H1 (cell line): ENCODE measurements around the gene OR6K6. TPM values are rescaled to one million over a fixed set of nuclear protein-coding genes. Genes with fewer than 3 reads are reported as not detected.

Experiments used
- CTCF ChIA-PET: fragments of 300-600 bp; sonication (Branson Sonifier 250); formaldehyde crosslinking; loops from one replicate; lab custom pipeline; 2021; ENCODE audit not compliant: partially characterized antibody; lab: Charles Lee
- POLR2A ChIA-PET: fragments of 300-600 bp; sonication (Branson Sonifier 250); formaldehyde crosslinking; loops from one replicate; lab custom pipeline; 2021; ENCODE audit warnings: inconsistent platforms; ENCODE audit not compliant: partially characterized antibody; lab: Charles Lee
- DNase-seq, 2 experiments: peaks; one replicate each; pipeline versions ENCODE4 v3.0.0 to v3.0.0-alpha.2; 2010 to 2022; ENCODE audit warnings: low spot score in 2 of 2, low read depth in 1 of 2, mixed read lengths in 1 of 2
- FAIRE-seq: peaks from 2 replicates; lab custom pipeline; 2011; peaks lifted over from hg19 to GRCh38; lab: Jason Lieb, UNC
- H2AFZ ChIP-seq: 2 replicates; pipeline ENCODE4 v1.8.1; 2012; ENCODE audit warnings: low read length, inconsistent platforms
- H2AK5ac ChIP-seq: 2 replicates; pipeline ENCODE4 v1.6.1; 2013; ENCODE audit warnings: low read depth, low read length
- H2BK120ac ChIP-seq: replicated peaks from 2 replicates; pipeline ENCODE3; 2013; ENCODE audit warnings: low read depth, low read length, inconsistent platforms
- H2BK12ac ChIP-seq: 2 replicates; pipeline ENCODE4 v1.6.1; 2013; ENCODE audit warnings: low read depth, low read length
- H2BK15ac ChIP-seq: 2 replicates; pipeline ENCODE4 v1.6.1; 2013; ENCODE audit warnings: low read length
- H2BK20ac ChIP-seq: 2 replicates; pipeline ENCODE4 v1.6.1; 2013; ENCODE audit warnings: low read length
- H2BK5ac ChIP-seq: 2 replicates; pipeline ENCODE4 v1.6.1; 2013; ENCODE audit warnings: low read depth, low read length
- H3K14ac ChIP-seq: 2 replicates; pipeline ENCODE4 v1.6.1; 2013; ENCODE audit warnings: inconsistent platforms; ENCODE audit not compliant: insufficient read length
- H3K18ac ChIP-seq: 2 replicates; pipeline ENCODE4 v1.6.1; 2013; ENCODE audit warnings: low read length; ENCODE audit errors: extremely low read depth
- H3K23ac ChIP-seq: 2 replicates; pipeline ENCODE4 v1.6.1; 2013; ENCODE audit warnings: inconsistent platforms; ENCODE audit not compliant: insufficient read length
- H3K23me2 ChIP-seq: 2 replicates; pipeline ENCODE4 v1.6.1; 2013; ENCODE audit warnings: low read depth, low read length
- H3K27ac ChIP-seq: 2 replicates; pipeline ENCODE4 v1.6.1; 2011; ENCODE audit warnings: low read depth, low read length, inconsistent platforms
- H3K27me3 ChIP-seq, 4 experiments: replicated peaks in 1 of 4; 1 replicate in 1 of 4; 2 replicates in 3 of 4; pipeline versions ENCODE4 v1.6.1 to v1.8.1; 2011 to 2013; ENCODE audit warnings: low read length in 3 of 4, mild to moderate bottlenecking in 3 of 4, inconsistent platforms in 2 of 4, mixed read lengths in 2 of 4, moderate library complexity in 1 of 4; ENCODE audit not compliant: control insufficient read depth in 3 of 4, insufficient read depth in 3 of 4; ENCODE audit errors: extremely low read depth in 1 of 4
- H3K36me3 ChIP-seq, 4 experiments: 2 replicates each; pipeline versions ENCODE4 v1.6.1 to v1.8.1; 2011 to 2013; ENCODE audit warnings: mild to moderate bottlenecking in 4 of 4, low read length in 3 of 4, moderate library complexity in 2 of 4, control low read depth in 1 of 4, inconsistent platforms in 1 of 4; ENCODE audit not compliant: insufficient read depth in 4 of 4, control insufficient read depth in 2 of 4
- H3K4ac ChIP-seq: replicated peaks from 2 replicates; pipeline ENCODE3; 2013; ENCODE audit warnings: low read length, low read depth, mixed read lengths, inconsistent platforms; ENCODE audit not compliant: insufficient read length
- H3K4me1 ChIP-seq, 4 experiments: replicated peaks in 1 of 4; 1 replicate in 1 of 4; 2 replicates in 3 of 4; pipeline versions ENCODE4 v1.6.1 to v1.8.1; 2011 to 2013; ENCODE audit warnings: low read length in 3 of 4, inconsistent platforms in 2 of 4, mixed read lengths in 1 of 4; ENCODE audit not compliant: insufficient read depth in 4 of 4, control insufficient read depth in 3 of 4
- H3K4me2 ChIP-seq, 2 experiments: 2 replicates each; pipeline versions ENCODE4 v1.6.1 to v1.8.1; 2011 to 2013; ENCODE audit warnings: low read depth in 2 of 2, low read length in 2 of 2, control low read depth in 1 of 2, inconsistent platforms in 1 of 2, mild to moderate bottlenecking in 1 of 2; ENCODE audit not compliant: insufficient read depth in 1 of 2
- H3K4me3 ChIP-seq, 4 experiments: fragments of 200-600, 300-600 bp in 1 of 4; sonication (generic), shearing (Covaris generic), sonication (Bioruptor Twin) in 1 of 4; 2 replicates each; pipeline versions ENCODE4 v1.5.1 to v1.8.1; 2011 to 2016; ENCODE audit warnings: low read length in 4 of 4, low read depth in 3 of 4, control low read depth in 2 of 4, inconsistent platforms in 2 of 4, mild to moderate bottlenecking in 2 of 4, mixed read lengths in 1 of 4, moderate library complexity in 1 of 4; ENCODE audit not compliant: insufficient read depth in 2 of 4; ENCODE audit errors: extremely low read depth in 1 of 4
- H3K56ac ChIP-seq: replicated peaks from 2 replicates; pipeline ENCODE3; 2013; ENCODE audit warnings: low read depth, mild to moderate bottlenecking, mixed read lengths, low read length, inconsistent platforms; ENCODE audit not compliant: insufficient read length
- H3K79me1 ChIP-seq: 2 replicates; pipeline ENCODE4 v1.6.1; 2013; ENCODE audit warnings: low read depth, low read length, control low read depth
- H3K79me2 ChIP-seq, 2 experiments: 2 replicates each; pipeline versions ENCODE4 v1.6.1 to v1.8.1; 2012 to 2013; ENCODE audit warnings: low read length in 2 of 2, mild to moderate bottlenecking in 2 of 2, inconsistent platforms in 1 of 2; ENCODE audit not compliant: insufficient read depth in 2 of 2, control insufficient read depth in 1 of 2
- H3K9ac ChIP-seq, 4 experiments: replicated peaks in 1 of 4; 1 replicate in 1 of 4; 2 replicates in 3 of 4; pipeline versions ENCODE4 v1.6.1 to v1.8.1; 2011 to 2013; ENCODE audit warnings: low read depth in 3 of 4, low read length in 3 of 4, control low read depth in 2 of 4, mild to moderate bottlenecking in 2 of 4, moderate library complexity in 2 of 4, inconsistent platforms in 1 of 4; ENCODE audit errors: extremely low read depth in 1 of 4
- H3K9me3 ChIP-seq, 2 experiments: 2 replicates each; pipeline versions ENCODE4 v1.6.1 to v1.8.1; 2012 to 2013; ENCODE audit warnings: mild to moderate bottlenecking in 2 of 2, moderate library complexity in 2 of 2, control low read depth in 1 of 2, inconsistent platforms in 1 of 2, low read depth in 1 of 2, low read length in 1 of 2, mixed read lengths in 1 of 2; ENCODE audit not compliant: insufficient read depth in 2 of 2
- H4K20me1 ChIP-seq, 2 experiments: replicated peaks in 1 of 2; 2 replicates each; pipeline versions ENCODE3 to v1.8.1; 2011 to 2013; ENCODE audit warnings: inconsistent platforms in 2 of 2, low read length in 2 of 2, mild to moderate bottlenecking in 1 of 2; ENCODE audit not compliant: insufficient read depth in 2 of 2, control insufficient read depth in 1 of 2
- H4K5ac ChIP-seq: 2 replicates; pipeline ENCODE4 v1.6.1; 2013; ENCODE audit warnings: low read length, low read depth, mixed read lengths, inconsistent platforms; ENCODE audit not compliant: insufficient read length
- H4K8ac ChIP-seq: 2 replicates; pipeline ENCODE4 v1.8.0; 2013; ENCODE audit warnings: mild to moderate bottlenecking, moderate library complexity, low read length, inconsistent platforms; ENCODE audit not compliant: insufficient read depth; ENCODE audit errors: extremely low read depth
- H4K91ac ChIP-seq: replicated peaks from 2 replicates; pipeline ENCODE3; 2013; ENCODE audit warnings: low read length, mixed read lengths, inconsistent platforms; ENCODE audit not compliant: insufficient read length
- WGBS, 2 experiments: shearing (Covaris generic) in 1 of 2; methylation state at CpG; one replicate each; pipeline versions ENCODE4 v1.1.6 to v1.1.7; 2013 to 2015; ENCODE audit warnings: low lambda C conversion rate in 2 of 2, mixed read lengths in 2 of 2, inconsistent platforms in 1 of 2, low coverage in 1 of 2, missing lambda C conversion rate in 1 of 2; ENCODE audit not compliant: insufficient replicate concordance in 2 of 2, insufficient coverage in 1 of 2, insufficient read length in 1 of 2; ENCODE audit errors: extremely low coverage in 1 of 2, missing lambda C conversion rate in 1 of 2; 5-methylcytosine and 5-hydroxymethylcytosine counted together
- polyA plus RNA-seq, 7 experiments: library from polyadenylated mRNA; depleted of rRNA in 3 of 7; stranded (reverse) in 5 of 7; unstranded in 2 of 7; fragments of >200 nt in 5 of 7; fragments of 200-250 nt in 2 of 7; gene quantifications; 1 replicate in 5 of 7; 2 replicates in 1 of 7; 4 replicates in 1 of 7; pipeline versions ENCODE4 v1.2.1 to v1.2.3, GENCODE V29; 2011 to 2013; ENCODE audit warnings: missing spikeins in 2 of 7, mixed read lengths in 2 of 7
- total RNA-seq: library from RNA; stranded (reverse); fragmentation: NEBNext Ultra II Directional; extraction: Animal tissue kit (Norgen Biotek cat#: 25700); gene quantifications from 2 replicates; pipeline ENCODE4 v1.2.1, GENCODE V29; 2021

Gene OR6K6
- total and polyA plus RNA-seq, 2 of the 8 experiments (the other 6 are each of a cell fraction or from before 2014, with no cell fraction given), result not detected

DNA sequence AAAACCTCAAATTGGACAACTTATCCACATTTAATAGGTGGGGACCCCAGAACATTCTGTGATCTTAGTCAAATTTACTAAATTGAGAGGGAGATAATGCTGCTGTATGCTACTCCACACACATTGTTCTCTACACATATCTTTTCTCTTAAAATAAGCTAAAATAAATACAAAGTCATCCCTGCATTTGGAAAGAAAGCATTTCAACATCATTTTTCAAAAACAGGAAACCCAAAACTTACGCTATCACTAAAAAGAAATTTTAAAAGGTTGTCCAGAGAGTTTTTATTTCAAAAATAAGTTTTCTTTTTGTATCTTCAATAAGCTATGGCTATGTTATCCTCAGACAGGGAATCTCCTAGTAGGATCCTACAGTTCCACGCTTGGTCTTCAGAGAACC lies 46.0 kb downstream of the OR6K6 start:
- H4K5ac ChIP-seq, result no peak overlapping the region
- H2BK20ac ChIP-seq, result no peak overlapping the region
- H3K23me2 ChIP-seq, result 0 out of 2 replicates have a peak, but pooled peaks cover 2% of the 10 kb centered on the region
- H3K9ac ChIP-seq, result no peak overlapping the region
- H3K4me1 ChIP-seq, result no peaks in the 10 kb centered on the region
- H3K18ac ChIP-seq, result no peak overlapping the region
- no peak overlapping the region for H2BK5ac ChIP-seq
- no peak overlapping the region for H3K27ac ChIP-seq
- no peak overlapping the region for H2BK12ac ChIP-seq
- H4K8ac ChIP-seq, result no peak overlapping the region
- H2BK120ac ChIP-seq, result no peak overlapping the region
- no peaks in the 10 kb centered on the region for H3K27me3 ChIP-seq
- no peak overlapping the region for H3K14ac ChIP-seq
- POLR2A ChIA-PET, result no interaction called here
- no peak overlapping the region for H2AK5ac ChIP-seq
- no peak overlapping the region for H3K4me2 ChIP-seq
- no peaks in the 10 kb centered on the region for H3K9me3 ChIP-seq
- H3K56ac ChIP-seq, result no peak overlapping the region
- no peaks in the 10 kb centered on the region for H3K36me3 ChIP-seq
- no peak overlapping the region for H2BK15ac ChIP-seq
- WGBS, 2 experiments, result 90% methylated on average over 2 of the region's 2 CpGs; no CpG with 5 or more reads in 1 of the 2 experiments
- no peaks in the 10 kb centered on the region for H3K79me2 ChIP-seq
- H3K4me3 ChIP-seq, result no peak overlapping the region
- no peak overlapping the region for H3K4ac ChIP-seq
- H2AFZ ChIP-seq, result no peak overlapping the region
- H3K79me1 ChIP-seq, result no peaks in the 10 kb centered on the region
- DNase-seq (no peak), FAIRE-seq (no peak)
- no peak overlapping the region for H4K91ac ChIP-seq
- H4K20me1 ChIP-seq, result no peaks in the 10 kb centered on the region
- CTCF ChIA-PET, result interaction anchor here (0.7 to 1.0 kb wide), 3 partner anchors 8 to 394 kb away, joined by 4 read pairs; no protein-coding TSS in a partner anchor
- H3K23ac ChIP-seq, result no peak overlapping the region
